GM12865 (cell line): ENCODE data around the gene TMEM69.
A peak's percentile ranks its signal among the peaks of the same experiment; 100 is the strongest.

Experiments
- DNase-seq: peaks from one replicate; pipeline ENCODE4 v3.0.0; 2010; ENCODE audit warnings: low read depth
- H3K4me3 ChIP-seq: 2 replicates; pipeline ENCODE4 v1.5.1; 2011; ENCODE audit warnings: mild to moderate bottlenecking, low read depth, low read length, control low read depth
- TF ChIP-seq, protein P1 (sequence below): IDR thresholded peaks from 2 replicates; pipeline ENCODE4 v1.5.1; 2011; ENCODE audit warnings: low read length, control low read depth, low read depth, inconsistent platforms; ENCODE audit not compliant: insufficient read depth; ENCODE audit errors: missing control alignments

Gene TMEM69

GRCh38 chr1:45654540-45655280 lies 33.3 kb upstream of the TMEM69 start:
- no peak overlapping the region for H3K4me3 ChIP-seq
- TF ChIP-seq, protein P1, sequence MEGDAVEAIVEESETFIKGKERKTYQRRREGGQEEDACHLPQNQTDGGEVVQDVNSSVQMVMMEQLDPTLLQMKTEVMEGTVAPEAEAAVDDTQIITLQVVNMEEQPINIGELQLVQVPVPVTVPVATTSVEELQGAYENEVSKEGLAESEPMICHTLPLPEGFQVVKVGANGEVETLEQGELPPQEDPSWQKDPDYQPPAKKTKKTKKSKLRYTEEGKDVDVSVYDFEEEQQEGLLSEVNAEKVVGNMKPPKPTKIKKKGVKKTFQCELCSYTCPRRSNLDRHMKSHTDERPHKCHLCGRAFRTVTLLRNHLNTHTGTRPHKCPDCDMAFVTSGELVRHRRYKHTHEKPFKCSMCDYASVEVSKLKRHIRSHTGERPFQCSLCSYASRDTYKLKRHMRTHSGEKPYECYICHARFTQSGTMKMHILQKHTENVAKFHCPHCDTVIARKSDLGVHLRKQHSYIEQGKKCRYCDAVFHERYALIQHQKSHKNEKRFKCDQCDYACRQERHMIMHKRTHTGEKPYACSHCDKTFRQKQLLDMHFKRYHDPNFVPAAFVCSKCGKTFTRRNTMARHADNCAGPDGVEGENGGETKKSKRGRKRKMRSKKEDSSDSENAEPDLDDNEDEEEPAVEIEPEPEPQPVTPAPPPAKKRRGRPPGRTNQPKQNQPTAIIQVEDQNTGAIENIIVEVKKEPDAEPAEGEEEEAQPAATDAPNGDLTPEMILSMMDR = no peak
- DNase-seq = peak; percentile 18

DNA sequence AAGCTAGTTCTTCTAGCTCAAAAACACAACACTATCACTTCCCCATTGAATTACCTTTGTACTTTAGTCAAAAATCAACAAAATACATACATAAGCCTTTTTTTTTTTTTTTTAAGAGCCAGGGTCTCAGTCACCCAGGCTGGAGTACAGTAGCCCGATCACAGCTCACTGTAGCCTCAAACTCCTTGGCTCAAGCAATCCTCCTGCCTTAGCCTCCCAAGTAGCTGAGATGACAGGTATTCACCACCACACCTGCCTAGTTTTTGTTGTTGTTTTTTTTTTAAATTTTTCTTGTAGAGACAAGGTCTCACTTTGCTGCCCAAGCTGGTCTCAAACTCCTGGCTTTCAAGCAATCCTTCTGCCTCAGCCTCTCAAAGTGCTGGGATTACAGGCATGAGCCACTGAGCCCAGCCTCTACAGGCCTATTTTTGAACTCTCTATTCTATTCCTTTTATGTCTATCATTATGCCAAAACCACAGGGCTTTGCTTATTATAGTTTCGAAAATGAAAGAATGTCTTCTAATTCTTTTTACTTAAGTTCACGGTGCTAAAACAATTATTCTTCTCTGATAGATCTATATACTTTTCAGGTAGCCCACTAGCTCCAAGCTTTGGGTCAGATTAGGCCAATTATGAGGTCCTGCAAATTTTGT lies 31.3 kb upstream of the TMEM69 start:
- no peak for DNase-seq
- TF ChIP-seq, protein P1 = no peak
- no peak overlapping the region for H3K4me3 ChIP-seq

- TF ChIP-seq, protein P1 = no peak
- H3K4me3 ChIP-seq = no peak overlapping the region
- no peak for DNase-seq
Measured at GRCh38 chr1:45658171-45658570, 29.8 kb upstream of the TMEM69 start.

- H3K4me3 ChIP-seq = no peak overlapping the region
- DNase-seq = no peak
- TF ChIP-seq, protein P1 = no peak
Measured at GRCh38 chr1:45659222-45659621, 28.8 kb upstream of the TMEM69 start.

DNA sequence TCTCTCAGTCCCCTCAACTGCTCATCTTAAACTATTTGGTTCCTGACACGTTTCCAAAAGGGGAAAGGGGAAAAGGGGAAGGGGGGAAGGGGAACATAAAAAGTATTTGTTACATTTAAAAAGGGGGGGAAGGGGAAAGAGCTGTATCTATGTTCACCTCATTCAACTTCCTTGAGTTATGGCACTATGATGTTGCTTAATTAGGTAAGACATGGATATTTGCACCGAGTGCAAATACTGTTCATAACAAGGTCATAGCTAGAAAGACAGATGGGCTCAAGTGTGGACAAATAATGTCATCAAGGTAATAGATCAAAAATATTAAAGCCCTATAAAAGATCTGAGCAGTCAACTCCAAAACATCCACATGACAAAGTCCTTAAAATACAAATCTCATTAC lies 27.6 kb upstream of the TMEM69 start:
- TF ChIP-seq, protein P1 = no peak
- DNase-seq = no peak
- no peak overlapping the region for H3K4me3 ChIP-seq

- no peak overlapping the region for H3K4me3 ChIP-seq
- no peak for DNase-seq
- TF ChIP-seq, protein P1 = no peak
Measured at GRCh38 chr1:45666836-45667235, 21.1 kb upstream of the TMEM69 start.
